Skin epidermis (tissue), 12 donors: ENCODE measurements around the gene ADAM12.
A peak's percentile ranks its signal among the peaks of the same experiment; 100 is the strongest.

Experiments
- H3K27ac ChIP-seq, 21 experiments: fragments of 200-600 bp; sonication (generic) in 11 of 21; one replicate each; pipeline ENCODE4 v1.5.0; 2020; ENCODE audit warnings: mild to moderate bottlenecking in 3 of 21, inconsistent platforms in 2 of 21, moderate library complexity in 2 of 21
- H3K4me3 ChIP-seq, 7 experiments: fragments of 200-600 bp; sonication (generic) in 2 of 7; one replicate each; pipeline ENCODE4 v1.5.0; 2020; ENCODE audit warnings: inconsistent platforms in 2 of 7, mild to moderate bottlenecking in 2 of 7, moderate library complexity in 1 of 7

Gene ADAM12

GRCh38 chr10:126387931-126388911, at the start of gene ADAM12:
Gene ADAM12 (minus strand): TSS chr10:126388477. CDS start chr10:126388145, 332 bp downstream.
- Histone ChIP-seq H3K4me3 (peak within 1 kb of the TSS; percentile 17 to 51 (median 44)), H3K27ac (peak within 1 kb of the TSS in 20 of 21 experiments; percentile 11 to 92 (median 68))

- no peak overlapping the region for H3K4me3 ChIP-seq
- no peak overlapping the region for H3K27ac ChIP-seq
Measured at GRCh38 chr10:126437635-126438406, 49.5 kb upstream of the ADAM12 start.

GRCh38 chr10:126434235-126434634, 46.0 kb upstream of the ADAM12 start:
- H3K4me3 ChIP-seq = no peak overlapping the region
- H3K27ac ChIP-seq = no peak overlapping the region

GRCh38 chr10:126433351-126433750, 45.1 kb upstream of the ADAM12 start:
- no peak overlapping the region for H3K27ac ChIP-seq
- H3K4me3 ChIP-seq = no peak overlapping the region

- Histone ChIP-seq H3K4me3 (no peak overlapping the region), H3K27ac (no peak overlapping the region)
Measured at GRCh38 chr10:126432507-126432906, 44.2 kb upstream of the ADAM12 start.

- H3K27ac ChIP-seq = no peak overlapping the region
- H3K4me3 ChIP-seq = no peak overlapping the region
Measured at GRCh38 chr10:126431816-126432215, 43.5 kb upstream of the ADAM12 start.

- no peak overlapping the region for H3K27ac ChIP-seq
- H3K4me3 ChIP-seq = no peak overlapping the region
Measured at GRCh38 chr10:126430512-126430911, 42.2 kb upstream of the ADAM12 start.

GRCh38 chr10:126429275-126429674, 41.0 kb upstream of the ADAM12 start:
- Histone ChIP-seq H3K27ac (no peak overlapping the region), H3K4me3 (no peak overlapping the region)

- Histone ChIP-seq H3K27ac (no peak overlapping the region), H3K4me3 (no peak overlapping the region)
Measured at GRCh38 chr10:126425489-126426065, 37.3 kb upstream of the ADAM12 start.

GRCh38 chr10:126425032-126425431, 36.8 kb upstream of the ADAM12 start:
- Histone ChIP-seq H3K27ac (no peak overlapping the region), H3K4me3 (no peak overlapping the region)

- no peak overlapping the region for H3K4me3 ChIP-seq
- H3K27ac ChIP-seq = no peak overlapping the region
Measured at GRCh38 chr10:126423732-126424491, 35.6 kb upstream of the ADAM12 start.

- Histone ChIP-seq H3K27ac (peak overlapping the region in 8 of 21 experiments; percentile 7 to 62 (median 25)), H3K4me3 (no peak overlapping the region)
Measured at GRCh38 chr10:126422567-126422966, 34.3 kb upstream of the ADAM12 start.

- Histone ChIP-seq H3K27ac (peak overlapping the region in 9 of 21 experiments; percentile 7 to 77 (median 59)), H3K4me3 (no peak overlapping the region)
Measured at GRCh38 chr10:126421756-126422256, 33.5 kb upstream of the ADAM12 start.

- Histone ChIP-seq H3K27ac (peak overlapping the region in 10 of 21 experiments; percentile 5 to 77 (median 38)), H3K4me3 (no peak overlapping the region)
Measured at GRCh38 chr10:126420567-126421300, 32.5 kb upstream of the ADAM12 start.

- Histone ChIP-seq H3K4me3 (no peak overlapping the region), H3K27ac (no peak overlapping the region)
Measured at GRCh38 chr10:126417220-126417825, 29.0 kb upstream of the ADAM12 start.

- Histone ChIP-seq H3K4me3 (no peak overlapping the region), H3K27ac (no peak overlapping the region)
Measured at GRCh38 chr10:126409821-126410220, 21.5 kb upstream of the ADAM12 start.

- no peak overlapping the region for H3K4me3 ChIP-seq
- no peak overlapping the region for H3K27ac ChIP-seq
Measured at GRCh38 chr10:126408953-126409641, 20.8 kb upstream of the ADAM12 start.

GRCh38 chr10:126407831-126408230, 19.6 kb upstream of the ADAM12 start:
- Histone ChIP-seq H3K4me3 (no peak overlapping the region), H3K27ac (no peak overlapping the region)
